A673 (cell line): ENCODE results near the gene ARHGAP32.

Experiments
- CTCF ChIP-seq: fragments of 300-800, 200-600 bp; sonication (generic); conservative IDR thresholded peaks from 2 replicates; pipeline ENCODE4 v1.5.1; 2017; ENCODE audit warnings: low read depth, mild to moderate bottlenecking, antibody characterized with exemption, low read length, moderate library complexity, mixed read lengths
- EZH2 ChIP-seq: fragments of 200-600 bp; sonication (generic); IDR thresholded peaks from 2 replicates; pipeline ENCODE4 v1.6.1; 2017; ENCODE audit warnings: borderline replicate concordance, low read depth, mild to moderate bottlenecking, mixed read lengths, antibody characterized with exemption, low read length; ENCODE audit not compliant: poor library complexity, severe bottlenecking

GRCh38 chr11:129189646-129190045, 2.5 kb downstream of the ARHGAP32 start:
- no peak for TF ChIP-seq CTCF
- TF ChIP-seq EZH2: no peak
